ENCODE measurements around the gene CDK5RAP2.

DNA sequence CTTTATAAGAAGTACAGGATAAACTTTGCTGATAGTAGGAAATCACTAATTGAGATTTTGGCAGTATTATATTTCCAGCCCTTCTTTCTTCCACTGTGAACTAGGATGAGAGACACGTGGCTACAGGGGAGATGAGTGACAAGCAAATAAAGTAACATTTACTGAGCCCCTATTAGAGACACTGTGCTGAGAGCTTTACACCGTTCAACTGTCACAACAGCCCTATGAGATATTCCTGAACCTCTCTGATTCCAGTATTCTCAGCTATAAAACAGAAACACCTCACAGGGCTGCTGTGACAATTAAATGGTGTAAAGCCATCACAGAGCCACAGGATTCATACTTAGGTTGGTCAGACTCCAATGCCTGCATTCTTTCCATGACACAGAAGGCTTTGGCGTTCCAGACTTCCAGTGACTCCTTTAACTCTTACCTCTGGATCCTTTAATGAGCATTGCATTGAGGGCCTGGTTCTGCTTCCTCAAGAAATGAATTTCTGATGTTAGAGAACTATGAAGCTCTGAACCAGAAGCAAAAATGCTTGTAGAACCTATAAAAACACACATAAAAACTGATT is 169.0 kb downstream of the CDK5RAP2 start:
- no peak for TF ChIP-seq EZH2 (IDR thresholded peaks at IDR 0.05; ENCODE audit: borderline replicate concordance, low read depth, low read length, severe bottlenecking)
- TF ChIP-seq CTCF (IDR thresholded peaks at IDR 0.05; ENCODE audit: borderline replicate concordance, extremely low read depth, low read length, poor library complexity, severe bottlenecking): no peak
